Activated gamma-delta T cell (primary cell): ENCODE data around the gene NOC3L.
"Not testable (repeated sequence)": the region's sequence is repeated elsewhere in the genome, so short reads cannot be mapped to it uniquely, and the experiment has no call there.

Experiments used
- DNase-seq: peaks from one replicate; lab custom pipeline; 2025; lab: John Stamatoyannopoulos, UW

Gene NOC3L

GRCh38 chr10:94361171-94361794, 1.5 kb downstream of the NOC3L start:
- no peak for DNase-seq

GRCh38 chr10:94358480-94358879, 4.3 kb downstream of the NOC3L start:
- no peak for DNase-seq

- no peak for DNase-seq
These were observed 5.5 kb downstream of the NOC3L start for GRCh38 chr10:94357193-94357592.

- no peak for DNase-seq
These were observed 6.9 kb downstream of the NOC3L start for GRCh38 chr10:94355841-94356240.

- DNase-seq: no peak
These were observed 9.4 kb downstream of the NOC3L start for GRCh38 chr10:94353336-94353735.

- no peak for DNase-seq
These were observed 11.7 kb downstream of the NOC3L start for GRCh38 chr10:94351089-94351488.

- DNase-seq: not testable (repeated sequence)
These were observed 12.2 kb downstream of the NOC3L start for GRCh38 chr10:94350500-94350899.

GRCh38 chr10:94349327-94349726, 13.4 kb downstream of the NOC3L start:
- no peak for DNase-seq

GRCh38 chr10:94344522-94345122, 18.1 kb downstream of the NOC3L start:
- DNase-seq: no peak

- DNase-seq: no peak
These were observed 19.6 kb downstream of the NOC3L start for GRCh38 chr10:94343151-94343550.

- no peak for DNase-seq
These were observed 27.9 kb downstream of the NOC3L start for GRCh38 chr10:94334857-94335256.

- no peak for DNase-seq
These were observed 29.7 kb downstream of the NOC3L start for GRCh38 chr10:94333051-94333450.

GRCh38 chr10:94328613-94329012, 34.1 kb downstream of the NOC3L start:
- DNase-seq: no peak

GRCh38 chr10:94327649-94328048, 35.1 kb downstream of the NOC3L start:
- DNase-seq: no peak

GRCh38 chr10:94324609-94325233, 38.0 kb downstream of the NOC3L start:
- no peak for DNase-seq

- no peak for DNase-seq
These were observed 42.3 kb downstream of the NOC3L start for GRCh38 chr10:94320285-94320914.

GRCh38 chr10:94316560-94316959, 46.2 kb downstream of the NOC3L start:
- DNase-seq: no peak

- DNase-seq: no peak
These were observed 46.7 kb downstream of the NOC3L start for GRCh38 chr10:94315975-94316464.

- DNase-seq: no peak
These were observed 47.7 kb downstream of the NOC3L start for GRCh38 chr10:94315024-94315451.

GRCh38 chr10:94310369-94310768, 52.4 kb downstream of the NOC3L start:
- no peak for DNase-seq

GRCh38 chr10:94308866-94309265, 53.9 kb downstream of the NOC3L start:
- no peak for DNase-seq

GRCh38 chr10:94307046-94307615, 55.6 kb downstream of the NOC3L start:
- no peak for DNase-seq
